A673 (cell line): ENCODE results near the gene DIP2A. TPM values are rescaled to one million over a fixed set of nuclear protein-coding genes. Genes with fewer than 3 reads are reported as not detected.

ENCODE experiments used
- Bru-seq: library from RNA; stranded (reverse); fragments of 400-500 nt; gene quantifications from one replicate; lab custom pipeline; 2021; lab: Mats Ljungman, UMichigan
- BruChase-seq, 2 experiments: library from RNA; stranded (reverse); fragments of 400-500 nt; gene quantifications; one replicate each; lab custom pipeline; 2021; lab: Mats Ljungman, UMichigan
- BruUV-seq: library from RNA; stranded (reverse); fragments of 400-500 nt; replicated peaks from 2 replicates; lab custom pipeline; 2021; lab: Mats Ljungman, UMichigan
- CTCF ChIA-PET: fragments of 300-600 bp; sonication (Branson Sonifier 250); formaldehyde crosslinking; loops from one replicate; lab custom pipeline; 2022; ENCODE audit warnings: antibody characterized with exemption; lab: Charles Lee
- POLR2A ChIA-PET: fragments of 300-600 bp; sonication (Branson Sonifier 250); formaldehyde crosslinking; loops from one replicate; lab custom pipeline; 2022; ENCODE audit warnings: antibody characterized with exemption; ENCODE audit not compliant: low non-redundant PET; lab: Charles Lee
- DNase-seq: peaks from one replicate; pipeline ENCODE4 v3.0.0-alpha.2; 2015; ENCODE audit warnings: low spot score
- H3K27ac ChIP-seq: fragments of 200-600 bp; sonication (generic); 2 replicates; pipeline ENCODE4 v1.5.1; 2016; ENCODE audit warnings: mixed run types, low read depth, mild to moderate bottlenecking, mixed read lengths, antibody characterized with exemption, low read length; ENCODE audit not compliant: poor library complexity, severe bottlenecking
- H3K27me3 ChIP-seq: fragments of 200-600 bp; sonication (generic); replicated peaks from 2 replicates; pipeline ENCODE4 v1.6.1; 2017; ENCODE audit warnings: mixed run types, low read depth, mild to moderate bottlenecking, mixed read lengths, antibody characterized with exemption, low read length; ENCODE audit not compliant: insufficient read depth, poor library complexity
- H3K36me3 ChIP-seq: fragments of 200-600 bp; sonication (generic); 2 replicates; pipeline ENCODE4 v1.6.1; 2016; ENCODE audit warnings: mixed run types, mild to moderate bottlenecking, mixed read lengths, antibody characterized with exemption, low read length; ENCODE audit not compliant: insufficient read depth, poor library complexity, severe bottlenecking
- H3K4me1 ChIP-seq: fragments of 200-600 bp; sonication (generic); 2 replicates; pipeline ENCODE4 v1.6.1; 2017; ENCODE audit warnings: mixed run types, mild to moderate bottlenecking, mixed read lengths, antibody characterized with exemption, low read length; ENCODE audit not compliant: insufficient read depth, poor library complexity, severe bottlenecking
- H3K4me3 ChIP-seq: fragments of 200-600 bp; sonication (generic); 2 replicates; pipeline ENCODE4 v1.5.1; 2016; ENCODE audit warnings: low read depth, mixed run types, mild to moderate bottlenecking, mixed read lengths, low read length; ENCODE audit not compliant: poor library complexity, severe bottlenecking
- H3K9me3 ChIP-seq: fragments of 200-600 bp; sonication (generic); 2 replicates; pipeline ENCODE4 v1.6.1; 2016; ENCODE audit warnings: mixed run types, low read depth, mild to moderate bottlenecking, mixed read lengths, antibody characterized with exemption, low read length; ENCODE audit not compliant: poor library complexity, severe bottlenecking
- CTCF ChIP-seq: fragments of 300-800, 200-600 bp; sonication (generic); conservative IDR thresholded peaks from 2 replicates; pipeline ENCODE4 v1.5.1; 2017; ENCODE audit warnings: low read depth, mild to moderate bottlenecking, antibody characterized with exemption, low read length, moderate library complexity, mixed read lengths
- EZH2 ChIP-seq: fragments of 200-600 bp; sonication (generic); IDR thresholded peaks from 2 replicates; pipeline ENCODE4 v1.6.1; 2017; ENCODE audit warnings: borderline replicate concordance, low read depth, mild to moderate bottlenecking, mixed read lengths, antibody characterized with exemption, low read length; ENCODE audit not compliant: poor library complexity, severe bottlenecking
- intact Hi-C: fragments of 100-400 bp; cut with micrococcal nuclease; formaldehyde crosslinking; loops from one replicate; pipeline ENCODE4 v1.10.0; 2022; ENCODE audit not compliant: unreplicated experiment
- long read RNA-seq: library from polyadenylated mRNA; stranded (forward); transcript quantifications from one replicate; pipeline ENCODE4 v2.0.0, GENCODE V29; 2022
- total RNA-seq: library from RNA; stranded (reverse); gene quantifications from 2 replicates; pipeline ENCODE4 v1.2.3, GENCODE V29; 2021

DIP2A gene
- total RNA-seq (37.3 and 45.7 TPM in 2 replicates), Bru-seq, nascent RNA (percentile 68 among the genes with signal in this experiment), BruChase-seq, experiment 1, labeled RNA remaining after a 2-hour chase (percentile 77 among the genes with signal in this experiment), BruChase-seq, experiment 2, labeled RNA remaining after a 6-hour chase (percentile 75 among the genes with signal in this experiment)
- long read RNA-seq, full-length matches to known transcripts, result 9 of 43 reads
- long read RNA-seq, partial matches to known transcripts, result 11 of 43 reads
- long read RNA-seq, other reads (novel, unspliced or antisense), result 23 of 43 reads

- peak within 1 kb of the TSS; percentile 97 for H3K4me3 ChIP-seq
- peak within 1 kb of the TSS; percentile 93 for H3K27ac ChIP-seq
- ChIA-PET CTCF (no interaction called here), POLR2A (interaction anchor here (0.7 kb wide), 1 partner anchor 226 kb away, joined by 3 read pairs; no protein-coding TSS in a partner anchor)
- intact Hi-C loops, result no loop called here
- no peaks in the 10 kb centered on the region for H3K9me3 ChIP-seq
- BruUV-seq, result no TSS peak
- H3K36me3 ChIP-seq, result peaks cover 10% of the 10 kb centered on the region
- DNase-seq, result peak; percentile 99
- H3K27me3 ChIP-seq, result no peaks in the 10 kb centered on the region
- peaks cover 29% of the 10 kb centered on the region for H3K4me1 ChIP-seq
- TF ChIP-seq CTCF (no peak), EZH2 (no peak)
These were observed at the start of gene DIP2A for GRCh38 chr21:46458315-46459023. Gene DIP2A (plus strand): TSS chr21:46458891. CDS start chr21:46459132, 241 bp downstream.

- H3K27ac ChIP-seq, result no peak overlapping the region
- CTCF ChIA-PET, result no interaction called here
- DNase-seq, result no peak
- no peaks in the 10 kb centered on the region for H3K4me1 ChIP-seq
- no peaks in the 10 kb centered on the region for H3K9me3 ChIP-seq
- intact Hi-C loops, result no loop called here
- H3K27me3 ChIP-seq, result no peaks in the 10 kb centered on the region
- no peak for TF ChIP-seq CTCF
- no peak for TF ChIP-seq EZH2
- peaks cover 11% of the 10 kb centered on the region for H3K36me3 ChIP-seq
- POLR2A ChIA-PET, result no interaction called here
- BruUV-seq, result no TSS peak
- H3K4me3 ChIP-seq, result no peak overlapping the region
These were observed 48.9 kb upstream of the DIP2A start for GRCh38 chr21:46409641-46410406.

GRCh38 chr21:46410516-46410915, 48.2 kb upstream of the DIP2A start:
- intact Hi-C loops, result no loop called here
- Histone ChIP-seq H3K9me3 (no peaks in the 10 kb centered on the region), H3K27ac (no peak overlapping the region), H3K4me3 (no peak overlapping the region), H3K4me1 (no peaks in the 10 kb centered on the region), H3K36me3 (peaks cover 11% of the 10 kb centered on the region), H3K27me3 (no peaks in the 10 kb centered on the region)
- ChIA-PET POLR2A (no interaction called here), CTCF (no interaction called here)
- TF ChIP-seq CTCF (no peak), EZH2 (no peak)
- no TSS peak for BruUV-seq
- DNase-seq, result no peak
